PC-3 (cell line): ENCODE data around the gene ZNF576. TPM values are rescaled to one million over a fixed set of nuclear protein-coding genes. Genes with fewer than 3 reads are reported as not detected.
"Not testable (repeated sequence)": the region's sequence is repeated elsewhere in the genome, so short reads cannot be mapped to it uniquely, and the experiment has no call there.

Source experiments
- ATAC-seq: fragments of 200-7000 bp; cut with Tn5 transposase; 2 replicates; pipeline ENCODE4 v1.9.1; 2020; ENCODE audit warnings: mild to moderate bottlenecking, moderate library complexity
- BruUV-seq: library from RNA; stranded (reverse); fragments of 400-500 nt; replicated peaks from 2 replicates; lab custom pipeline; 2021; lab: Mats Ljungman, UMichigan
- CTCF ChIA-PET: fragments of 300-600 bp; sonication (Branson Sonifier 250); formaldehyde crosslinking; loops from one replicate; lab custom pipeline; 2022; ENCODE audit warnings: antibody characterized with exemption; lab: Charles Lee
- POLR2A ChIA-PET: fragments of 300-600 bp; sonication (Branson Sonifier 250); formaldehyde crosslinking; loops from one replicate; lab custom pipeline; 2022; ENCODE audit warnings: antibody characterized with exemption; ENCODE audit not compliant: unreplicated experiment; lab: Charles Lee
- DNase-seq: peaks from one replicate; pipeline ENCODE4 v3.0.0-alpha.2; 2015
- H2AFZ ChIP-seq: fragments of 300-600 bp; sonication (generic); 2 replicates; pipeline ENCODE4 v1.6.0; 2016; ENCODE audit warnings: antibody characterized with exemption, low read length
- H3F3A ChIP-seq: fragments of 300-600 bp; sonication (generic); one replicate; pipeline ENCODE4 v1.6.0; 2017; ENCODE audit warnings: antibody characterized with exemption, low read length, control low read depth, mild to moderate bottlenecking; ENCODE audit not compliant: unreplicated experiment
- H3K27ac ChIP-seq: fragments of 300-600 bp; sonication (generic); 2 replicates; pipeline ENCODE4 v1.5.1; 2016; ENCODE audit warnings: mild to moderate bottlenecking, low read length
- H3K27me3 ChIP-seq: fragments of 300-600 bp; sonication (generic); 2 replicates; pipeline ENCODE4 v1.6.1; 2016; ENCODE audit warnings: low read length, mixed read lengths
- H3K36me3 ChIP-seq: fragments of 300-600 bp; sonication (generic); 2 replicates; pipeline ENCODE4 v1.6.1; 2016; ENCODE audit warnings: low read depth, mixed run types, low read length, mixed read lengths
- H3K4me1 ChIP-seq: fragments of 300-600 bp; sonication (generic); 2 replicates; pipeline ENCODE4 v1.5.1; 2016; ENCODE audit warnings: low read length; ENCODE audit not compliant: insufficient read depth
- H3K4me2 ChIP-seq: fragments of 300-600 bp; sonication (generic); 2 replicates; pipeline ENCODE4 v1.6.0; 2016; ENCODE audit warnings: low read length
- H3K4me3 ChIP-seq: fragments of 300-600 bp; sonication (generic); 2 replicates; pipeline ENCODE4 v1.5.1; 2016; ENCODE audit warnings: mild to moderate bottlenecking, low read length, mixed read lengths
- H3K79me2 ChIP-seq: fragments of 300-600 bp; sonication (generic); 2 replicates; pipeline ENCODE4 v1.6.1; 2017; ENCODE audit warnings: low read length, mixed read lengths
- H3K9ac ChIP-seq: fragments of 300-600 bp; sonication (generic); 2 replicates; pipeline ENCODE4 v1.6.0; 2016; ENCODE audit warnings: mild to moderate bottlenecking, low read length
- H3K9me2 ChIP-seq: fragments of 300-600 bp; sonication (generic); replicated peaks from 2 replicates; pipeline ENCODE4 v1.6.1; 2016; ENCODE audit warnings: mixed run types, low read length, mixed read lengths
- H3K9me3 ChIP-seq: fragments of 300-600 bp; sonication (generic); 2 replicates; pipeline ENCODE4 v1.6.1; 2016; ENCODE audit warnings: low read length, mixed read lengths
- H4K20me1 ChIP-seq: fragments of 300-600 bp; sonication (generic); 2 replicates; pipeline ENCODE4 v1.6.1; 2016; ENCODE audit warnings: low read length, mixed read lengths
- EZH2 ChIP-seq: fragments of 300-600 bp; sonication (generic); IDR thresholded peaks from one replicate; pipeline ENCODE4 v1.6.1; 2017; ENCODE audit warnings: antibody characterized with exemption, mild to moderate bottlenecking, low read length; ENCODE audit not compliant: unreplicated experiment
- EZH2phosphoT487 ChIP-seq: fragments of 300-600 bp; sonication (generic); IDR thresholded peaks from 2 replicates; pipeline ENCODE4 v1.6.1; 2018; ENCODE audit warnings: mild to moderate bottlenecking, antibody characterized with exemption, low read length, borderline replicate concordance
- intact Hi-C: fragments of 100-400 bp; cut with micrococcal nuclease; formaldehyde crosslinking; loops from 2 replicates; pipeline ENCODE4 v1.9.0; 2023
- total RNA-seq: library from RNA; depleted of rRNA; stranded (reverse); fragments of >200 nt; gene quantifications from 2 replicates; pipeline ENCODE4 v1.2.3, GENCODE V29; 2014
- TF ChIP-seq, protein P1 (sequence below): fragments of 300-600 bp; sonication (generic); conservative IDR thresholded peaks from 2 replicates; pipeline ENCODE4 v1.5.1; 2017; ENCODE audit warnings: antibody characterized with exemption, low read depth, mild to moderate bottlenecking, low read length

ZNF576 gene
- total RNA-seq, 1 experiment from 2014 or later, result 14.7 TPM

DNA sequence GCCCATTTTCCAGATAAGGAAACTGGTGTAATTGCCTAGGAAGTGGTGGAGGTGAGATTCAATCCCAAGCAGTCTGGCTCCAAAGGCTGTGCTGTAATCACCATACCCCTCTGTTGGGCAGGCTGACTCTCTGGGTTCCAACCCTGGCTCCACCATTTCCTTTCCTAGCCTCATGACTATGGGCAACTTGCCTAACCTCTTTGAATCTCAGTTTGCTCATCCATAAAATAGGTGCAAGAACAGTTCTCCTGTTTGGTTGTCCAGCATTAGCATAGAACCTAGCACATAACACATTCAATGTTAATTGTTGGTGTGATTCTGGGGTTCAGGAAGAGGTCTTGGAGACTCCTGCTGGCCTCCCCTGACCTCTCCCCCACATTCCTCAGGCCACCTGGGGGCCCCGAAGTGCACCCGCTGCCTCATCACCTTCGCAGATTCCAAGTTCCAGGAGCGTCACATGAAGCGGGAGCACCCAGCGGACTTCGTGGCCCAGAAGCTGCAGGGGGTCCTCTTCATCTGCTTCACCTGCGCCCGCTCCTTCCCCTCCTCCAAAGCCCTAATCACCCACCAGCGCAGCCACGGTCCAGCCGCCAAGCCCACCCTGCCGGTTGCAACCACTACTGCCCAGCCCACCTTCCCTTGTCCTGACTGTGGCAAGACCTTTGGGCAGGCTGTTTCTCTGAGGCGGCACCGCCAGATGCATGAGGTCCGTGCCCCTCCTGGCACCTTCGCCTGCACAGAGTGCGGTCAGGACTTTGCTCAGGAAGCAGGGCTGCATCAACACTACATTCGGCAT lies 2.2 kb downstream of the ZNF576 start:
- Histone ChIP-seq H3K79me2 (peaks cover 47% of the 10 kb centered on the region), H3K27me3 (no peaks in the 10 kb centered on the region), H3K9ac (no peak overlapping the region), H3F3A (no peaks in the 10 kb centered on the region), H3K4me1 (peaks cover 14% of the 10 kb centered on the region), H2AFZ (no peak overlapping the region), H3K9me2 (no peaks in the 10 kb centered on the region), H3K9me3 (no peaks in the 10 kb centered on the region), H3K4me3 (peak overlapping the region; percentile 78; the same call in 1 of the 2 replicates), H3K36me3 (no peaks in the 10 kb centered on the region; the same call in 1 of the 2 replicates), H4K20me1 (no peaks in the 10 kb centered on the region), H3K27ac (no peak overlapping the region), H3K4me2 (peak overlapping the region; percentile 91)
- no TSS peak for BruUV-seq
- ChIA-PET CTCF (no interaction called here), POLR2A (no interaction called here)
- TF ChIP-seq, protein P1, sequence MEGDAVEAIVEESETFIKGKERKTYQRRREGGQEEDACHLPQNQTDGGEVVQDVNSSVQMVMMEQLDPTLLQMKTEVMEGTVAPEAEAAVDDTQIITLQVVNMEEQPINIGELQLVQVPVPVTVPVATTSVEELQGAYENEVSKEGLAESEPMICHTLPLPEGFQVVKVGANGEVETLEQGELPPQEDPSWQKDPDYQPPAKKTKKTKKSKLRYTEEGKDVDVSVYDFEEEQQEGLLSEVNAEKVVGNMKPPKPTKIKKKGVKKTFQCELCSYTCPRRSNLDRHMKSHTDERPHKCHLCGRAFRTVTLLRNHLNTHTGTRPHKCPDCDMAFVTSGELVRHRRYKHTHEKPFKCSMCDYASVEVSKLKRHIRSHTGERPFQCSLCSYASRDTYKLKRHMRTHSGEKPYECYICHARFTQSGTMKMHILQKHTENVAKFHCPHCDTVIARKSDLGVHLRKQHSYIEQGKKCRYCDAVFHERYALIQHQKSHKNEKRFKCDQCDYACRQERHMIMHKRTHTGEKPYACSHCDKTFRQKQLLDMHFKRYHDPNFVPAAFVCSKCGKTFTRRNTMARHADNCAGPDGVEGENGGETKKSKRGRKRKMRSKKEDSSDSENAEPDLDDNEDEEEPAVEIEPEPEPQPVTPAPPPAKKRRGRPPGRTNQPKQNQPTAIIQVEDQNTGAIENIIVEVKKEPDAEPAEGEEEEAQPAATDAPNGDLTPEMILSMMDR, result no peak
- no peak for TF ChIP-seq EZH2
- TF ChIP-seq EZH2phosphoT487, result no peak
- ATAC-seq (no peak), DNase-seq (no peak)
- intact Hi-C loops, result no loop called here

DNA sequence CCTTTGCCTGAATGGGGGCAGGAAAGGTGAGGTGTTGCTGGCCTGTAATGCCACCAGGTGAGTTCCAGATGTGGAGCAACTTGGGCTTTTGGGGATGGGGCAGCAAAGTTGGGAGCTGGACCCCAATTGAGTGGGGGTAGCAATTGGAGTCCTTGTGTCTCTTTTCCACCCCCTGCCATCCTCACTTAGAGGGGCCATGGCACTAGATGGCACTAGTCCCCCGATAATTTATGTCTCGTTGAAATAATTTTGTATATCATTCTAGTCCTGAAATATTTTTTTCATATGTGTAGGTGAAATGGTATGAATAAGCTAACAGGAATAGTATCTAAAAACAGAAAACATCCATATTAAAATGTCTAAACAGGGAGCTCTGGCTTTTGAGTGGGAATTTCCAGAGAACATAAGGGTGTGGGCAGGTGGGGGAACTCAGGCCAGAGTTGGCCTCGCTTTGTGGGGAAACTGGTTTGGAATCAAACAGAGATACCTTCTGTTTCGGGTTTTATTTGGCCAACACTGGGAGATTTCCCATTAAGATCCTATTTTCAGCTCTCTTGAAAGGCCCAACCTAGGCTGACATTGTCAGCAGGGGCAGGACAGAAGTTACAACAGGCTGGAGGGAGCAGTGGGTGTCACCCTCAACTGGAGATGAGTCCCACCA lies 3.4 kb downstream of the ZNF576 start:
- H3K79me2 ChIP-seq, result peaks cover 37% of the 10 kb centered on the region
- TF ChIP-seq EZH2, result no peak
- no peak for TF ChIP-seq EZH2phosphoT487
- TF ChIP-seq, protein P1, result no peak
- ChIA-PET POLR2A (interaction anchor here (0.6 kb wide), 1 partner anchor 69 kb away, joined by 3 read pairs; no protein-coding TSS in a partner anchor), CTCF (no interaction called here)
- DNase-seq (no peak), ATAC-seq (no peak)
- intact Hi-C loops, result no loop called here
- no peaks in the 10 kb centered on the region for H3K9me3 ChIP-seq
- no peak overlapping the region for H2AFZ ChIP-seq
- no peak overlapping the region for H3K9ac ChIP-seq
- H3F3A ChIP-seq, result no peaks in the 10 kb centered on the region
- H3K27me3 ChIP-seq, result no peaks in the 10 kb centered on the region
- no peak overlapping the region for H3K4me2 ChIP-seq
- no peak overlapping the region for H3K4me3 ChIP-seq
- no TSS peak for BruUV-seq
- H4K20me1 ChIP-seq, result no peaks in the 10 kb centered on the region
- no peak overlapping the region for H3K27ac ChIP-seq
- no peaks in the 10 kb centered on the region; the same call in 1 of the 2 replicates for H3K36me3 ChIP-seq
- peaks cover 14% of the 10 kb centered on the region for H3K4me1 ChIP-seq
- no peaks in the 10 kb centered on the region for H3K9me2 ChIP-seq

DNA sequence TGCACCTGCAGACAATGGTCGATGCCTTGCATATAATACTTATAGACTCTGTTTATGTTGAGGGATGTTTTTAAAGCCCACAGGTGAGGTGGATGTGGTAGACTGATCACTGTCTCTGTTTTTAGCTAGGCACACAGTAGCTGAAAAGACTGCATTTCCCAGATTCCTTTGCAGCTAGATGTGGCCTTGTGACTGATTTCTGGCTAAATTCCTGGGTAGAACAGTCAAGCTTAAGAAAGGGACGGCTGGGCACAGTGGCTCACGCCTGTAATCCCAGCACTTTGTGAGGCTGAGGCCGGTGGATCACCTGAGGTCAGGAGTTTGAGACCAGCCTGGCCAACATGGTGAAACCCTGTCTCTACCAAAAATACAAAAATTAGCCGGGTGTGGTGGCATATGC lies 3.9 kb downstream of the ZNF576 start:
- H4K20me1 ChIP-seq, intact Hi-C loops, ATAC-seq, H3K9ac ChIP-seq, H3K27me3 ChIP-seq, DNase-seq, CTCF ChIA-PET, H3K4me2 ChIP-seq, H3K9me2 ChIP-seq, H3F3A ChIP-seq, POLR2A ChIA-PET, H3K36me3 ChIP-seq, H3K9me3 ChIP-seq, H3K27ac ChIP-seq, H2AFZ ChIP-seq, BruUV-seq, H3K4me3 ChIP-seq: not testable (repeated sequence)
- H3K4me1 ChIP-seq, result peaks cover 14% of the 10 kb centered on the region
- H3K79me2 ChIP-seq, result peaks cover 32% of the 10 kb centered on the region
